Islet precursor cell (in vitro differentiated cells): Measurements from ENCODE around the gene CEP128.

Experiments
- DNase-seq: peaks from one replicate; pipeline ENCODE4 v3.0.0-alpha.2; 2018

Gene CEP128

DNA sequence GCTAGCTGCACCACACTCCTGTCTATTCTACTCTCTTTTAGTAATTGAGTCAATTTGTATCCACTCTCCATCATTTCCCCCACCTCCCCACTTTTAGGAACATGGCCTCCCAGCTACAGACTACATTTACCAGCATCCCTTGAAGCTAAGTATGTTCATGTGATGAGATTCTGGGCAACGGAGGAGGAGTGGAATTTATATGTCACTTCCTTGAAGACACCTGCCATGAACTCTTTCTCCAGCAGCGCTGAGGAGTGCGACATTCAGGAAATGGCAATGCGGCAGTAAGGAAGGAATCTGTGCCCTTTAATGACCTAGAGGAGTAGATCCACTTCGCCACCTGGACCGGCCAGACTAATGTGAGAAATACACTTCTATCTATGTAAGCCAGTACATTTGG lies 486.5 kb downstream of the CEP128 start:
- no peak for DNase-seq

DNA sequence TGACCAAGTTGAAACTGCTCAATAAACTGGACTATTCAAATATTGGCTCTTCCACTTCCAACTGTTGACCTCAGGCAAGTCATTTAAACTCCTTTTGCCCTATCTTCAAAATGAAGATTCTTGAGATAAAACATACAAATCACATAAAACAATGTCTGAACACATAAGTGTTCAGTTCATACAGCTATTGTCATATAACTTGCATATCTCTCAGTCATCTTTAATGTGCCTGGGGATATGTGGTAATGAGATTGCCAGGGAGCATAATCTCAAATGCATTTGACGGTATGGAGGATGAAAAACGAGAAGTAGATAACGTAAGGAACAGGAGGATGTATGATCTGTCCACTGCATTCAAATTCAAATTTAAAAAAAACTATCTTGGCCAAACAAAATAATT lies 493.3 kb downstream of the CEP128 start:
- no peak for DNase-seq

DNA sequence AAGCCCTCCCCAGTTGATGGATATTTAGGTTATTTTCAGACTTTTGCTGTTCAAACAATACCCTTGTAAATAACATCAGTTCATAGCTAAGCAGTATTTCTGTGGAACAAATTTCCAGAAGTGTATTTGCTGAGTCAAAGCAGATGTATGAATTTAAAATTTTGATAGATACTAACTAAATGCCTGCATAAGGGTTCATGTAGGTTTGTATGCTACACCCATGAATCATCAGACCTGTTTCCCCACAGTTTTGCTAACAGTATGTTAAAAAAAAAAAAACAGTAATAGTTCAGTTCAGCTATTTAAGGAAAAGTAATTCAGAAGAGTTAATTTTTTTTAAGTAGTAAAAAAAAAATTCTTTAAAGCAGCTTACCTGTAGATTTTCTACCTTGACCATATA lies 494.1 kb downstream of the CEP128 start:
- DNase-seq = no peak
